Subcutaneous abdominal adipose tissue (tissue), 5 donors: Measurements from ENCODE around the gene GAS7.

Experiments used
- H3K27ac ChIP-seq: one replicate; pipeline ENCODE4 v1.7.0; 2013; ENCODE audit warnings: low read depth, mild to moderate bottlenecking, inconsistent platforms, low read length, moderate library complexity
- H3K27me3 ChIP-seq, 5 donors: one replicate each; pipeline ENCODE4 v1.7.0; 2013; ENCODE audit warnings: low read length in 5 of 5, inconsistent platforms in 1 of 5; ENCODE audit not compliant: control insufficient read depth in 5 of 5, insufficient read depth in 4 of 5
- H3K36me3 ChIP-seq, 5 donors: one replicate each; pipeline ENCODE4 v1.7.0; 2013; ENCODE audit warnings: low read length in 5 of 5; ENCODE audit not compliant: control insufficient read depth in 5 of 5, insufficient read depth in 5 of 5
- H3K4me1 ChIP-seq, 5 donors: one replicate each; pipeline ENCODE4 v1.7.0; 2013; ENCODE audit warnings: low read length in 5 of 5, mild to moderate bottlenecking in 3 of 5, moderate library complexity in 1 of 5; ENCODE audit not compliant: control insufficient read depth in 5 of 5, insufficient read depth in 5 of 5
- H3K4me3 ChIP-seq, 5 donors: one replicate each; pipeline ENCODE4 v1.7.0; 2013; ENCODE audit warnings: low read length in 5 of 5, low read depth in 1 of 5
- H3K9ac ChIP-seq, 5 donors: one replicate each; pipeline ENCODE4 v1.7.0; 2013; ENCODE audit warnings: low read length in 5 of 5, mild to moderate bottlenecking in 4 of 5, moderate library complexity in 3 of 5
- H3K9me3 ChIP-seq, 5 donors: one replicate each; pipeline ENCODE4 v1.7.0; 2013; ENCODE audit warnings: low read length in 5 of 5; ENCODE audit not compliant: control insufficient read depth in 5 of 5
- donor health status: healthy.
- donor health status: healthy.
- donor health status: healthy.
- donor health status: healthy.
- donor health status: healthy.

GAS7 gene

GRCh38 chr17:10201680-10202079 lies 3.3 kb upstream of the GAS7 start:
- Histone ChIP-seq H3K27me3 (peaks cover 4 to 16% (median 13%) of the 10 kb centered on the region in 5 donors), H3K9me3 (peaks cover 0 to 17% (median 14%) of the 10 kb centered on the region in 5 donors), H3K4me1 (peaks cover 0 to 21% (median 18%) of the 10 kb centered on the region in 5 donors), H3K9ac (no peak overlapping the region), H3K4me3 (no peak overlapping the region), H3K27ac (no peak overlapping the region), H3K36me3 (no peaks in the 10 kb centered on the region)

- Histone ChIP-seq H3K27me3 (peaks cover 4 to 20% (median 13%) of the 10 kb centered on the region in 5 donors), H3K9ac (no peak overlapping the region), H3K36me3 (no peaks in the 10 kb centered on the region)
Measured at GRCh38 chr17:10200645-10201044, 2.2 kb upstream of the GAS7 start.

GRCh38 chr17:10200016-10200415 lies 1.6 kb upstream of the GAS7 start:
- Histone ChIP-seq H3K9me3 (peaks cover 0 to 8% (median 6%) of the 10 kb centered on the region in 5 donors), H3K4me1 (peaks cover 0 to 37% (median 24%) of the 10 kb centered on the region in 5 donors), H3K27ac (no peak overlapping the region), H3K27me3 (peaks cover 4 to 20% (median 13%) of the 10 kb centered on the region in 5 donors), H3K9ac (no peak overlapping the region), H3K36me3 (no peaks in the 10 kb centered on the region), H3K4me3 (no peak overlapping the region)

More at GRCh38 chr17:10200645-10201044, 2.2 kb upstream of the GAS7 start:
- H3K4me1 ChIP-seq = peaks cover 0 to 31% (median 18%) of the 10 kb centered on the region in 5 donors
- H3K4me3 ChIP-seq = no peak overlapping the region
- no peak overlapping the region for H3K27ac ChIP-seq
- peaks cover 0 to 12% (median 8%) of the 10 kb centered on the region in 5 donors for H3K9me3 ChIP-seq

- Histone ChIP-seq H3K4me3 (peak overlapping the region in 4 of 5 donors; percentile 68 to 78 (median 74)), H3K36me3 (no peaks in the 10 kb centered on the region), H3K4me1 (peaks cover 0 to 39% (median 24%) of the 10 kb centered on the region in 5 donors), H3K9me3 (peaks cover 7 to 23% (median 14%) of the 10 kb centered on the region in 5 donors), H3K9ac (peak overlapping the region in 4 of 5 donors; percentile 54 to 75 (median 66)), H3K27ac (no peak overlapping the region), H3K27me3 (peaks cover 4 to 20% (median 13%) of the 10 kb centered on the region in 5 donors)
Measured at GRCh38 chr17:10197721-10198508, 491 bp downstream of the GAS7 start.

- no peaks in the 10 kb centered on the region for H3K36me3 ChIP-seq
- H3K27ac ChIP-seq = peak overlapping the region; percentile 2
- H3K9ac ChIP-seq = peak overlapping the region in 3 of 5 donors; percentile 66 to 75 (median 66)
Measured at GRCh38 chr17:10197362-10197720, 1.1 kb downstream of the GAS7 start.

GRCh38 chr17:10196941-10197340 lies 1.5 kb downstream of the GAS7 start:
- Histone ChIP-seq H3K9me3 (peaks cover 7 to 24% (median 14%) of the 10 kb centered on the region in 5 donors), H3K36me3 (no peaks in the 10 kb centered on the region), H3K9ac (peak overlapping the region in 2 of 5 donors; percentile 66 to 75), H3K27me3 (peaks cover 4 to 20% (median 13%) of the 10 kb centered on the region in 5 donors), H3K27ac (peak overlapping the region; percentile 2), H3K4me3 (peak overlapping the region; percentile 63 to 78 (median 71)), H3K4me1 (peaks cover 0 to 39% (median 24%) of the 10 kb centered on the region in 5 donors)

More at GRCh38 chr17:10197362-10197720, 1.1 kb downstream of the GAS7 start:
- peaks cover 0 to 39% (median 24%) of the 10 kb centered on the region in 5 donors for H3K4me1 ChIP-seq
- peaks cover 7 to 24% (median 14%) of the 10 kb centered on the region in 5 donors for H3K9me3 ChIP-seq
- H3K4me3 ChIP-seq = peak overlapping the region; percentile 63 to 78 (median 71)
- H3K27me3 ChIP-seq = peaks cover 4 to 20% (median 13%) of the 10 kb centered on the region in 5 donors

- peaks cover 7 to 24% (median 14%) of the 10 kb centered on the region in 5 donors for H3K9me3 ChIP-seq
- H3K4me3 ChIP-seq = peak overlapping the region; percentile 63 to 78 (median 71)
- H3K9ac ChIP-seq = peak overlapping the region in 1 of 5 donors; percentile 75
- peaks cover 0 to 39% (median 24%) of the 10 kb centered on the region in 5 donors for H3K4me1 ChIP-seq
- H3K27ac ChIP-seq = peak overlapping the region; percentile 2
- H3K27me3 ChIP-seq = peaks cover 4 to 20% (median 13%) of the 10 kb centered on the region in 5 donors
- H3K36me3 ChIP-seq = no peaks in the 10 kb centered on the region
Measured at GRCh38 chr17:10196384-10196895, 2.0 kb downstream of the GAS7 start.

- Histone ChIP-seq H3K4me1 (peaks cover 0 to 39% (median 24%) of the 10 kb centered on the region in 5 donors), H3K9ac (no peak overlapping the region), H3K9me3 (peaks cover 7 to 24% (median 14%) of the 10 kb centered on the region in 5 donors), H3K36me3 (no peaks in the 10 kb centered on the region), H3K4me3 (peak overlapping the region in 2 of 5 donors; percentile 14 to 23), H3K27me3 (peaks cover 4 to 20% (median 13%) of the 10 kb centered on the region in 5 donors), H3K27ac (no peak overlapping the region)
Measured at GRCh38 chr17:10195090-10195805, 3.2 kb downstream of the GAS7 start.

- Histone ChIP-seq H3K27me3 (peaks cover 4 to 15% (median 7%) of the 10 kb centered on the region in 5 donors), H3K4me3 (peak overlapping the region in 2 of 5 donors; percentile 15 to 45), H3K27ac (no peak overlapping the region), H3K9me3 (peaks cover 7 to 24% (median 14%) of the 10 kb centered on the region in 5 donors), H3K4me1 (peaks cover 0 to 33% (median 19%) of the 10 kb centered on the region in 5 donors), H3K36me3 (no peaks in the 10 kb centered on the region), H3K9ac (no peak overlapping the region)
Measured at GRCh38 chr17:10193632-10194031, 4.8 kb downstream of the GAS7 start.
